ENCODE data around the gene BNC2.

Gene BNC2

GRCh38 chr9:16767366-16767765 is 103.1 kb downstream of the BNC2 start:
- DNase-seq (ENCODE audit: low read depth in 2 of 2) = no peak

DNA sequence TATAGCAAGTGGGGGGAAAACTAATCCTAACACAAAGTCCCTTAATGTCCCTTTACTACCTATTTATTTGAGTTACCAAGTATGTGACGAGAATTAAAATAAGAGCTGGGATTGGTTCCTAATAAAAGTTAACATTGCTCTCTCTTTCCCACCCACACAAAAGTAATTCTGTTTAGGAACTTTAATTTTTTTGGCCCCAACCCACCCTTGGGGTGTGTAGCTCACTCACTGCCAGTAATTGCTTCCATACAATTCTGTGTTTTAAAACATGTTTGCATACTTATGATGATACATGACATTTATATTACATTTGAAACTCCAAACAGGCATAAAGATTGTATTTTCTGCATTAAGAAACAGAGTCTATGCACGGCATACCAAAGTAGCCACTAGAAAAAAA is 106.5 kb downstream of the BNC2 start:
- DNase-seq (ENCODE audit: low read depth in 2 of 2) = no peak

DNA sequence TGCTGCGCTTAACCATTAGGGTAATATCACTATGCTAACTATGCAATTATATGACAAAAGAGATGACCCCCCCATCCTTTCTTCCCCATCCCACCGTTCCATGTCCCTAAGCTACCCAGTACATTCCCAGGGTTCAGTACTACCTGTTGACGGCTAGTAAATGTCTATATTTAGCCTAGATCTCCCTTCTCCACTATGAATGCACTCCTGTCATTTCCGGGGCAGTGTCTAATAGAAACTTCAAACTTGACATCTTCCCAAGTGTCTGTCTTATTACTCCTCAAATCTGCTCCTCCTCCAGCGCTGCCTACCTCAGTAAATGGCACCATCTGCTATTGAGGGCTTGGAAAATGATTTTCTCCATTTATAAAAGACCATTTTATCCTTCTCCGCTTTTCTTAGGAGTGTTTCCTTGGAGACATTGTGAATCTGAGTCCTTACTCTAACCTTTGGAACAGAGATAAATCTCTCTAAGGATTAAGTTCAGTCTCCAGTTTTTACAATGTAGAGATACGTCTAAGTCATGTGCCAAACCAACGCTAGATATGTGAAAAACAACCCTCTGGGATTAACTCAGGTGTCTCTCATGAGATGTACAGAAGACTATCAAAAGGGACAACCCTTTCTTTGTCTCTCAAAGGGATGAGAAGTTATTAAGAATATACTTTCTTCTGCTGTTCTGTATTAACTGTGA is 114.9 kb downstream of the BNC2 start:
- DNase-seq (ENCODE audit: low read depth in 2 of 2) = no peak

- DNase-seq (ENCODE audit: low read depth in 2 of 2) = no peak
These were observed 115.8 kb downstream of the BNC2 start for GRCh38 chr9:16754662-16755061.

DNA sequence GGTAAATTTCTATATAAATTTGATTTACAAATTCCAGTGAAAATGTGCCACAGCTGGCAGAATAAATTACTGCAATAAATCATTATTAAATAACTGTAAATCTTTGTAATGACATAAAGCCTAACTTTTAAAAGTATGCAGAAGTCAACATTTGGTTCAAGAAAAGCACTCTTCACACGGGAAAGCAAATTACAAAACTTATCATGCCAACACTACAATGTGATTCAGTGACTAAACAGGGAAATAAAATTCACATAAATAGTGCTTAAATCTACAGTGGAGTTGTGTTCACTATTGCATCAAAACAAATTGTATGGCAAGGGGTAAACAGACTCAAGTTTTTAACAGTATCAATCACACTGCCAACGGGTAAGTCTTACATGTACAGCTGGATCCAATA is 117.2 kb downstream of the BNC2 start:
- no peak for DNase-seq (ENCODE audit: low read depth in 2 of 2)

DNA sequence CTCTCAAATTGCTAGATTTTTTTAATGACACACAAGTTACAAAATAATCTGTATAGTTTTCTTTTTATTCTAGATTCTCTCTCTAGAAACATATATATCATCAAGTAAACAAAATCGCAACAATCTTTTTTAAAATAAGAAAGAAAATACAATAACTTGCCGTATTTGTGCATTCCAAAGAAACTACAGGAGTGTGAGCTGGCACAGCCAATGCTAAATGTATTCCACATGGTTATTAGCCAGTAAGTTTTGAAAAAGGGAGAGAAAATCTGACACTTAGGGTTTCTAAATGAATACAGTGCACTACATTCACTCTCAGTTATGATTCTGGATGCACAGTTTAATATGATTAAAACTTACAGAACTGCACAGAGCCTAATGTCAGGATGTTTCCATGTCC is 117.9 kb downstream of the BNC2 start:
- no peak for DNase-seq (ENCODE audit: low read depth in 2 of 2)

- no peak for DNase-seq (ENCODE audit: low read depth in 2 of 2)
These were observed 119.9 kb downstream of the BNC2 start for GRCh38 chr9:16750553-16750952.

DNA sequence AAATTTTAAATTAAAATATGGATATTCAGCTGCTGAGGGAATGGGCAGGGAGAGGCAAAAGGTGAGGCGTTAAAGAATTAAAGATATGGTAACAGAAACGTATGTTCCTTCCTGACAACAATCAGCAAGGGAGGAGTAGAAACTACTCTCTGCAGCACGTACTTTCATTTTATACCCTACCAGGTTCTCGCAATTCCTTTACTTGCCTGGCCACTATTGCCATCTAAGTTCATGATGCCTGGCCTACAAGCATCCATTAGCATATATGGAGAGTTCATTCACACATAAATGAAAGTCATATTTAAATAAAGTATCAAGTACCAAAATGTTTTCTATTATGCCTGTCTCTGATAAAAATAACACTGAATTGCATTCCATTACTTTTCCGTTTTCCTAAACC is 125.1 kb downstream of the BNC2 start:
- no peak for DNase-seq (ENCODE audit: low read depth in 2 of 2)

- peak; percentile 34 to 35 for DNase-seq (ENCODE audit: low read depth in 2 of 2)
These were observed 126.1 kb downstream of the BNC2 start for GRCh38 chr9:16744394-16744793.

DNA sequence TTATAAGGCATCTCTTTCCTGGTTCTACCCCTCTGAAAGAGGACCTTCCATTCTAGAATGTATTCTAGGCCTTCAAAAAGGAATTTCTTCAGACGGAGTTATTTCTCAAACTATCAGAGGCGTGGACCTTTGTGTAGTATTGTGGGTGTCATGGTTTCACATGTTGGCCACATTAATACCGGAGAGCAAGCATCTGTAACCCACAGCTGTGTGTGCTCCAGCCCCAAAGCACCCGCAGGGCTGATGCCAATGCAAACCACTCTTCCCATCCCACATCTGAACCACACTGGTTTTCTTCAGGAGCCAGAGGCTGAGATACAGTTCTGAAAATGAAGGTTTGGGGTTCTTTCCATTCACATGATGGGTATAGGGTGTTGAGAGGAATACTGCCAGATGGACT is 127.1 kb downstream of the BNC2 start:
- no peak for DNase-seq (ENCODE audit: low read depth in 2 of 2)

DNA sequence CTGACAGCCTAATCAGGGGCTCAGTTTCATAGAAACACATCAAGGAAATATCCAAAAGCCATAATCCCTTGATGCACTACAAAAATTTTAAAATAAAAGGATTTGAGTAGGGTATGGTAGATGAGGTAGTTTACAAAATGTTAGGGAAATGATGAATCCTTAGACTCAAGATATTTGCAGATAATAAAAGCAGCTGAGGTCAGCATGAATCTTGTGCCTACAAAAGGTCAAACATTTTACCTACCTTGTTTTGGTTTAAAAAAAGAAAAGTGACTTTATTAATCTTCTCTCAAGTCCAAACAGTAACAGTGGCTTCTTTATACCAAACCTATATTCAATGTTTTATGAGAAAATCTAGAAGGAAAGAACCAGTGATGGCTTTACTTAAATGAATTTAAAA is 135.5 kb downstream of the BNC2 start:
- DNase-seq (ENCODE audit: low read depth in 2 of 2) = no peak

DNA sequence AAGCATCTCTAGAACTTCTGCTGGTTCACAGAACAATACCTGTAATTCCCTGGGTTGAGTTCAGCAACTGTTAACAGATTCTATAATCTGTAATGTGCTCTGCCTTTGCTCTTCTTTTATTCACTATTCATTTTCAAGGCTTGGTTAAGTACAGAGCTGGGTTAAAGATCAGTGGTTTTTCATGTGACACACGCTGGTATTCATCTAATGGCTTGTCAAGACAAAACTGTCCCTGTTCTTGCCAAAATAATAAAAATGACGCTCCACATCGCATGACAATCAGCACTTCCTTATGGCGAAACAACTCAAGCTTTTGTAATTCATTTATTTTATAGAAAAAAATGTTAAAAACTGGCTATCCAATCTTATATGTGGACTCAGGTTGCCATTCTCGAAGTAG is 137.9 kb downstream of the BNC2 start:
- DNase-seq (ENCODE audit: low read depth in 2 of 2) = no peak

GRCh38 chr9:16730162-16730561 is 140.3 kb downstream of the BNC2 start:
- DNase-seq (ENCODE audit: low read depth in 2 of 2) = no peak

GRCh38 chr9:16729651-16730050 is 140.8 kb downstream of the BNC2 start:
- no peak for DNase-seq (ENCODE audit: low read depth in 2 of 2)

DNA sequence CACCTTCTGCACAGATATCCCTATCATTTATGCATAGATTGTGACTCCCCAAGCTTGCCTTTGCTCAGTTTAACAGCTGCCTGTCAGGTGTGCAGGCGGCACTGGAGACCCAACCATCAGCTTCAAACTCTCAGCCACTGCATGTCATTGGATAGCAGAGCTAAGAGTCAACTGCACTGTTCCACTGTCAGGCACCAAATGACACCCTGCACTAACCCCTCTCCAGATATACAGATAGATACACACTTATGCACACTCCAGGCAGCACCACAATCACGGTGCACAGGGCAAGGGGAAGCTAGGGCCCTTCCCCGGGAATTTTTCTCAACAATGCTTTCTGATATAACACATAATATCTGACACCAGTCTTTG is 142.3 kb downstream of the BNC2 start:
- no peak for DNase-seq (ENCODE audit: low read depth in 2 of 2)

DNA sequence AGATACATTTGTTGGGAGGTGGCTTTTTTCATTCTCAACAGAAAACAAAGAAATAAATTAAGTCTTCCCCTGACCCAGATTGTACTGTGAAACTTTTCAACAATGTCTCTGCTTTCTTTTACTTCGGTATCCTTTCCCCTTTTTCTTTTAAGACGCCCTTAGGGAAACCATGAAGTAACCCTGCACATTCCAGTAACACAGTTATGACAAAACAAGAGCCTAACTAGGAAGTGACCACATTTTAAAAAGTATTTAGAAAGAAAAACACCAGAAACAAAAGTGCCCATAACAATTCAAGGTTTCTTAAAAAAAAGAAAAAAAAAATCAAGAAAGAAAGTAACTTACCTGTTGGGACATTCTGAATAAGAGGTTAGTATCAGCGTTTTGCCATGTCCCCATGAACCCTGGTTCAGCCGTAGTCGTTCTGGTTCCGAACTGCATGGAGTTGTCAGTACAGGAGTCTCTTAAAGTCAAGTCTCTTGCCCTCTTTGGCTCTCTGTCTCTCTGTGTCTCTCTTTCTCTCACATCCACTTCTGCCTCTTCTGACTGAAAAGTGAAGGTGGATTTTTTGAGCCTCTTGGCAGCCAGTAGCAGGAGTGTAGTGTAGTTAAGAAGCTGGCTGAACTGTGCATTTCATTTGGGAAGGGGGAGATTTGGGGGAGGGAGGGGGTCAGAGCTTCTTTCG is 142.9 kb downstream of the BNC2 start:
- DNase-seq (ENCODE audit: low read depth in 2 of 2) = no peak

GRCh38 chr9:16726718-16727451 is 143.6 kb downstream of the BNC2 start:
- DNase-seq (ENCODE audit: low read depth in 2 of 2) = peak; percentile 68 to 74

GRCh38 chr9:16726029-16726428 is 144.4 kb downstream of the BNC2 start:
- DNase-seq (ENCODE audit: low read depth in 2 of 2) = peak; percentile 42 to 43

GRCh38 chr9:16725066-16725465 is 145.4 kb downstream of the BNC2 start:
- no peak for DNase-seq (ENCODE audit: low read depth in 2 of 2)

DNA sequence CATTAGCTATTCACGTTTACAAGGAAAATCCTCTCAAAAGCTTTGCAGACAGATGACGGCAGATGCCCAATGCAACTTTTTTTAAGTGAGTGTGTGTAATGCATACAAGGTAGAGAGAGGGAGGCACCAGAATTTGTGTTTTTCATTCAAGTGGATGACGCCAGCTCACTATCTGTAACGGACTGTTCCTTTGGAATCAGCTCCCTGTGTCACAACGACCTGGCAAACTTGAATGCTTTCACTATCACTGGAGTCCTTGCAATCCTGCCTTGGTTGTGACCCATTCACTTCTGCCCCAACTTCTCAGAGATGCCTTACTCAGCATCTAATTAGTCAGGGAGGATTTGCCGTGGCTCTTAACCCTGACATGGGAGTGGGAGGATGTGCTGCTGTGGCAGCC is 148.5 kb downstream of the BNC2 start:
- DNase-seq (ENCODE audit: low read depth in 2 of 2) = no peak

DNA sequence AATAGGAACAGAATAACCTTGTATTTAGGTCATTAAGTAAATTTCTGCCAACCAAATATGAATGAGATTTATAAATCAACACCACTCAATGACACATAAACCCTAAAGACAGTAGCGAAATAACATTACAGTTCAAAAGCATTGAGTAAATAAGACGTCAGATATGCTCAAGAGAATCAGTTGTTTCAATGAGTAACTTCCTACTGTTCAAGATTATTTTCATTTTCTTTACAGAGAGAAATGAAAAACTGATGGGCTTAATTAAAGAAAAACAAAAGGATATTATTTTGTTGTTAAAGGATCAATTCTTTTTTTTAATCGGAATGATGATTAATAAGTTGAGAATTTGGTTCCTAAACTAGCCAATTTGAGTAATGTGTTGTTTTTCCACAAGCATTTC is 150.1 kb downstream of the BNC2 start:
- DNase-seq (ENCODE audit: low read depth in 2 of 2) = no peak

DNA sequence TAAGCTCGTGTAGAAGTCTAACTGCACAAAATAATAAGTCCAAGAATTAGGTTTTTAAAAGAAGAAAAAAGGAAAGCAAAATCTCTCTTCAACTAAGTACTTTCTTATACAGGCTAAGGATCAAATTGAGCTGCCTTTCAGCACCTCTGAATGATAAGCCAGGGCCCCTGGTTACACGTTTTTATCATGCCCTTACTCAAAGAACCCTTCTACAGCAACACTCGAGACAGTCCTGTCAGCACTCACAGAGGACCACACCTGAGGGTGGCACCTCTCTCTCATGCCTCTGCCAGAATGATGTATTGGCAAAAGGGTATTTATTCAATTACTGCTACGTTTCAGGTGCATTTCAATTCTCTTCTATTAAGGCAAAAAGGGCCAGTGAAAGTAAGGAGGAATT is 150.5 kb downstream of the BNC2 start:
- no peak for DNase-seq (ENCODE audit: low read depth in 2 of 2)

DNA sequence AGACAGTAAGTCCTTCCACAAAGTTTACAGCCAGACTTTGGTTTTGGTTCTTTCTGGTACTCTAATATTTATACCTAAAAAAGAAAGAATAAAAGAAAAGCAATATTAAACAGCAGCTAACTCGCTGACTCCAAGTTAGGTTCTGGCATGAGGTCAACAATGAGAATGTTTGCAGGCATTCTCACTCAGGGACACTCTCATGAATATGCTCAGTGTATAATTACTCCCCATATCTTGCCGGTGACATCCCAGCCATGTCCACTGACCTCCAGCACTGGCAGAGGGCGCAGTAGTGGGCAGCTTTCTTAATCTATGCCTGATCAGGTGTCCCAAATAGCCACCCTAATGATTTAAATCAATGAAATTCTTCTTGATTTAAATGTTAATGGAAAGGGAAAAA is 151.5 kb downstream of the BNC2 start:
- DNase-seq (ENCODE audit: low read depth in 2 of 2) = no peak

Measured in fibroblast of skin of left quadriceps (primary cell).